K562 (cell line): Measurements from ENCODE around the gene TDRKH. TPM values are rescaled to one million over a fixed set of nuclear protein-coding genes. Genes with fewer than 3 reads are reported as not detected.

Experiments used
- ATAC-seq: fragments of 200-7000 bp; cut with Tn5 transposase; 3 replicates; pipeline ENCODE4 v1.9.1; 2020; ENCODE audit warnings: moderate library complexity
- BruUV-seq: library from RNA; stranded (reverse); fragments of 400-500 nt; replicated peaks from 2 replicates; lab custom pipeline; 2021; lab: Mats Ljungman, UMichigan
- CTCF ChIA-PET: fragments of 300-600 bp; formaldehyde crosslinking; extraction: SDS; loops from one replicate; lab custom pipeline; 2021; ENCODE audit warnings: low intra/inter-chr PET ratio; lab: Yijun Ruan, JAX
- POLR2A ChIA-PET: fragments of 300-600, 350-650 bp; sonication (Branson Sonifier 250); formaldehyde crosslinking; extraction: SDS; loops from one replicate; lab custom pipeline; 2021; ENCODE audit warnings: antibody characterized with exemption, inconsistent platforms; lab: Yijun Ruan, JAX
- DNase-seq, 4 experiments: peaks; one replicate each; pipeline versions ENCODE4 v3.0.0 to v3.0.0-alpha.2; 2011 to 2018; ENCODE audit warnings: low spot score in 3 of 4, mixed read lengths in 3 of 4; ENCODE audit errors: extremely low read depth in 1 of 4
- FAIRE-seq: peaks from 2 replicates; lab custom pipeline; 2011; peaks lifted over from hg19 to GRCh38; lab: Jason Lieb, UNC
- H2AFZ ChIP-seq: 2 replicates; pipeline ENCODE4 v1.6.0; 2011; ENCODE audit warnings: low read depth, low read length, control low read depth, inconsistent platforms
- H3K27ac ChIP-seq: fragments of 200-600 bp; 3 replicates; pipeline ENCODE4 v1.8.0; 2011; ENCODE audit warnings: low read depth, mild to moderate bottlenecking, control low read depth, inconsistent platforms, low read length, moderate library complexity, mixed read lengths; ENCODE audit errors: extremely low read depth
- H3K27me3 ChIP-seq, 2 experiments: fragments of 300-600 bp in 1 of 2; 2 replicates in 1 of 2; 3 replicates in 1 of 2; pipeline versions ENCODE4 v1.6.0 to v1.8.0; 2011; ENCODE audit warnings: inconsistent platforms in 2 of 2, low read length in 2 of 2, mild to moderate bottlenecking in 1 of 2, mixed read lengths in 1 of 2, moderate library complexity in 1 of 2; ENCODE audit not compliant: control insufficient read depth in 2 of 2, insufficient read depth in 2 of 2
- H3K36me3 ChIP-seq: fragments of 300-600 bp; 3 replicates; pipeline ENCODE4 v1.8.0; 2011; ENCODE audit warnings: mild to moderate bottlenecking, low read length, inconsistent platforms; ENCODE audit not compliant: control insufficient read depth, insufficient read depth
- H3K4me1 ChIP-seq, 2 experiments: fragments of 200-600 bp in 1 of 2; replicated peaks in 1 of 2; 2 replicates in 1 of 2; 3 replicates in 1 of 2; pipeline versions ENCODE4 v1.5.1 to v1.8.0; 2011; ENCODE audit warnings: inconsistent platforms in 2 of 2, low read length in 2 of 2, mild to moderate bottlenecking in 1 of 2, mixed read lengths in 1 of 2, moderate library complexity in 1 of 2; ENCODE audit not compliant: control insufficient read depth in 2 of 2, insufficient read depth in 2 of 2
- H3K4me2 ChIP-seq: 2 replicates; pipeline ENCODE4 v1.6.1; 2011; ENCODE audit warnings: low read length, control low read depth, inconsistent platforms, mixed read lengths; ENCODE audit not compliant: insufficient read depth
- H3K4me3 ChIP-seq: fragments of 200-600 bp; sonication (generic), shearing (Covaris generic); 2 replicates; pipeline ENCODE4 v1.5.1; 2016; ENCODE audit warnings: control low read depth, inconsistent platforms
- H3K79me2 ChIP-seq: fragments of 200-600 bp; 3 replicates; pipeline ENCODE4 v1.8.0; 2011; ENCODE audit warnings: low read length, inconsistent platforms; ENCODE audit not compliant: control insufficient read depth, insufficient read depth
- H3K9ac ChIP-seq, 2 experiments: 2 replicates each; pipeline versions ENCODE4 v1.6.0 to v1.6.1; 2011; ENCODE audit warnings: low read depth in 2 of 2, low read length in 2 of 2, control low read depth in 1 of 2, inconsistent platforms in 1 of 2, mild to moderate bottlenecking in 1 of 2, mixed read lengths in 1 of 2; ENCODE audit not compliant: insufficient read depth in 1 of 2
- H3K9me1 ChIP-seq: one replicate; pipeline ENCODE4 v1.6.0; 2011; ENCODE audit warnings: inconsistent platforms, mild to moderate bottlenecking, low read length, moderate library complexity; ENCODE audit not compliant: control insufficient read depth, insufficient read depth
- H3K9me3 ChIP-seq: replicated peaks from 2 replicates; pipeline ENCODE4 v1.5.1; 2011; ENCODE audit warnings: low read depth, low read length, inconsistent platforms; ENCODE audit not compliant: control insufficient read depth, insufficient read depth
- H4K20me1 ChIP-seq: replicated peaks from 2 replicates; pipeline ENCODE4 v1.6.1; 2011; ENCODE audit warnings: low read length, inconsistent platforms, mixed read lengths; ENCODE audit not compliant: control insufficient read depth, insufficient read depth
- ATF3 ChIP-seq, 2 experiments: fragments of 450-650 bp in 1 of 2; sonication (generic) in 1 of 2; formaldehyde crosslinking in 1 of 2; IDR thresholded peaks in 1 of 2; conservative IDR thresholded peaks in 1 of 2; 2 replicates each; pipeline versions ENCODE4 v1.6.1 to v1.8.1; 2016 to 2023; ENCODE audit warnings: mild to moderate bottlenecking in 2 of 2, moderate library complexity in 2 of 2, inconsistent platforms in 1 of 2, missing genetic modification reagents in 1 of 2
- CBFA2T3 ChIP-seq: fragments of 450-650 bp; IDR thresholded peaks from 2 replicates; pipeline ENCODE4 v1.6.1; 2017
- FOSL1 ChIP-seq: fragments of 200-800 bp; sonication (Bioruptor generic); conservative IDR thresholded peaks from 2 replicates; pipeline ENCODE4 v1.6.1; 2016; ENCODE audit warnings: missing genetic modification characterization, missing compliant biosample characterization
- JUN ChIP-seq, 2 experiments: sonication (generic) in 1 of 2; formaldehyde crosslinking in 1 of 2; IDR thresholded peaks; 2 replicates each; pipeline versions ENCODE4 v1.6.1 to v1.8.0; 2012 to 2022; ENCODE audit warnings: borderline replicate concordance in 2 of 2, mild to moderate bottlenecking in 2 of 2, improper control_type of control experiment in 1 of 2, low read depth in 1 of 2, low read length in 1 of 2, missing genetic modification reagents in 1 of 2
- JUND ChIP-seq, 2 experiments: IDR thresholded peaks; 2 replicates in 1 of 2; 3 replicates in 1 of 2; pipeline ENCODE4 v1.6.1; 2011; ENCODE audit warnings: borderline replicate concordance in 2 of 2, low read depth in 2 of 2, low read length in 2 of 2, improper control_type of control experiment in 1 of 2, missing biosample characterization in 1 of 2, missing genetic modification characterization in 1 of 2, missing genetic modification reagents in 1 of 2
- SRF ChIP-seq, 2 experiments: fragments of 250-450, 450-650 bp in 1 of 2; sonication (Bioruptor Pico) in 1 of 2; sonication (generic) in 1 of 2; formaldehyde crosslinking; IDR thresholded peaks; 2 replicates each; pipeline versions ENCODE4 v1.5.0 to v1.5.1; 2020 to 2022; ENCODE audit warnings: mild to moderate bottlenecking in 1 of 2, missing genetic modification reagents in 1 of 2
- WGBS: fragments of 100-300 bp; shearing (Covaris generic); methylation state at CpG from one replicate; pipeline ENCODE4 v1.1.6; 2016; ENCODE audit warnings: low coverage, mixed read lengths; ENCODE audit not compliant: insufficient coverage; ENCODE audit errors: missing lambda C conversion rate; 5-methylcytosine and 5-hydroxymethylcytosine counted together
- in situ Hi-C: fragments of 300-500 bp; cut with MboI; formaldehyde crosslinking; loops from 4 replicates; pipeline ENCODE4 v1.15.0; 2018; ENCODE audit warnings: inconsistent platforms, mixed read lengths
- intact Hi-C: fragments of 100-400 bp; cut with micrococcal nuclease; formaldehyde crosslinking; loops from 2 replicates; pipeline ENCODE4 v1.14.2; 2022
- polyA plus RNA-seq, 8 experiments: library from polyadenylated mRNA; depleted of rRNA in 4 of 8; stranded (reverse) in 5 of 8; unstranded in 3 of 8; fragments of >200 nt; fragmentation: Nextera tagmentation in 2 of 8; fragmentation: Illumina TruSeq in 1 of 8; extraction: Ambion mirVana in 2 of 8; extraction: Trizol in 1 of 8; gene quantifications; 2 replicates each; pipeline versions ENCODE4 v1.2.1 to v1.2.3, GENCODE V29; 2011 to 2014; ENCODE audit warnings: inconsistent platforms in 1 of 8, missing spikeins in 1 of 8
- total RNA-seq, 7 experiments: library from RNA; depleted of rRNA in 6 of 7; stranded (reverse); fragments of >200 nt in 6 of 7; fragmentation: Illumina TruSeq in 2 of 7; extraction: Trizol in 2 of 7; gene quantifications; 2 replicates each; pipeline versions ENCODE4 v1.2.1 to v1.2.3, GENCODE V29; 2011 to 2021; ENCODE audit warnings: low replicate concordance in 1 of 7
- TF ChIP-seq, protein P1 (sequence below): sonication (generic); formaldehyde crosslinking; IDR thresholded peaks from 2 replicates; pipeline ENCODE4 v1.8.0; 2023; ENCODE audit warnings: missing genetic modification reagents, mild to moderate bottlenecking, borderline replicate concordance
- TF ChIP-seq, protein P2 (sequence below): fragments of 450-650 bp; IDR thresholded peaks from 2 replicates; pipeline ENCODE4 v1.6.1; 2016; ENCODE audit warnings: low read depth, mild to moderate bottlenecking, moderate library complexity

The TDRKH gene
- total and polyA plus RNA-seq, 9 of the 15 experiments (the other 6 are each of a cell fraction or from before 2014, with no cell fraction given): 4.3 to 21.3 (median 8.4) TPM

DNA sequence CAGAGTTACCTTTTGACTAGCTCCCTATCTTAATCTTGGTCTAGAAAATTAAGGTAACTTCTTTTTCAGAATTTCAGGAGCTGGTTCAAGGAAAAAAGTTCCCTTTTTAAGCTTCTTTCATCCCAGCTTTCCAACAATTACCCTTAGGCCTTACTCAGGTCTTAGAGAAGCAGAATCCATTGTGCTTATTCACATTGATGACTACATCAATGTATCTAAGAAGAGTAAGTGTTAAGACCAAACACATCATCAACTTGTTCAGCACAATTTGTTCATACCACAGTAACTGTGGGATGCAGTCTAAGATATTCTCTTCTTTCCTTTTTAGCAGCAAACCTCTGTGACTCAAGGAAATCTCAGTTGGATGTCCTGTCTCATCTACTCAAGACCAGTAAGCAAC, 31.1 kb downstream of the TDRKH start (continued):
- TF ChIP-seq, protein P1, sequence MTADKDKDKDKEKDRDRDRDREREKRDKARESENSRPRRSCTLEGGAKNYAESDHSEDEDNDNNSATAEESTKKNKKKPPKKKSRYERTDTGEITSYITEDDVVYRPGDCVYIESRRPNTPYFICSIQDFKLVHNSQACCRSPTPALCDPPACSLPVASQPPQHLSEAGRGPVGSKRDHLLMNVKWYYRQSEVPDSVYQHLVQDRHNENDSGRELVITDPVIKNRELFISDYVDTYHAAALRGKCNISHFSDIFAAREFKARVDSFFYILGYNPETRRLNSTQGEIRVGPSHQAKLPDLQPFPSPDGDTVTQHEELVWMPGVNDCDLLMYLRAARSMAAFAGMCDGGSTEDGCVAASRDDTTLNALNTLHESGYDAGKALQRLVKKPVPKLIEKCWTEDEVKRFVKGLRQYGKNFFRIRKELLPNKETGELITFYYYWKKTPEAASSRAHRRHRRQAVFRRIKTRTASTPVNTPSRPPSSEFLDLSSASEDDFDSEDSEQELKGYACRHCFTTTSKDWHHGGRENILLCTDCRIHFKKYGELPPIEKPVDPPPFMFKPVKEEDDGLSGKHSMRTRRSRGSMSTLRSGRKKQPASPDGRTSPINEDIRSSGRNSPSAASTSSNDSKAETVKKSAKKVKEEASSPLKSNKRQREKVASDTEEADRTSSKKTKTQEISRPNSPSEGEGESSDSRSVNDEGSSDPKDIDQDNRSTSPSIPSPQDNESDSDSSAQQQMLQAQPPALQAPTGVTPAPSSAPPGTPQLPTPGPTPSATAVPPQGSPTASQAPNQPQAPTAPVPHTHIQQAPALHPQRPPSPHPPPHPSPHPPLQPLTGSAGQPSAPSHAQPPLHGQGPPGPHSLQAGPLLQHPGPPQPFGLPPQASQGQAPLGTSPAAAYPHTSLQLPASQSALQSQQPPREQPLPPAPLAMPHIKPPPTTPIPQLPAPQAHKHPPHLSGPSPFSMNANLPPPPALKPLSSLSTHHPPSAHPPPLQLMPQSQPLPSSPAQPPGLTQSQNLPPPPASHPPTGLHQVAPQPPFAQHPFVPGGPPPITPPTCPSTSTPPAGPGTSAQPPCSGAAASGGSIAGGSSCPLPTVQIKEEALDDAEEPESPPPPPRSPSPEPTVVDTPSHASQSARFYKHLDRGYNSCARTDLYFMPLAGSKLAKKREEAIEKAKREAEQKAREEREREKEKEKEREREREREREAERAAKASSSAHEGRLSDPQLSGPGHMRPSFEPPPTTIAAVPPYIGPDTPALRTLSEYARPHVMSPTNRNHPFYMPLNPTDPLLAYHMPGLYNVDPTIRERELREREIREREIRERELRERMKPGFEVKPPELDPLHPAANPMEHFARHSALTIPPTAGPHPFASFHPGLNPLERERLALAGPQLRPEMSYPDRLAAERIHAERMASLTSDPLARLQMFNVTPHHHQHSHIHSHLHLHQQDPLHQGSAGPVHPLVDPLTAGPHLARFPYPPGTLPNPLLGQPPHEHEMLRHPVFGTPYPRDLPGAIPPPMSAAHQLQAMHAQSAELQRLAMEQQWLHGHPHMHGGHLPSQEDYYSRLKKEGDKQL (CRISPR knock-in tag): no peak

- Histone ChIP-seq H3K4me2 (no peak overlapping the region), H4K20me1 (no peaks in the 10 kb centered on the region), H3K4me1 (peaks cover 0 to 4% of the 10 kb centered on the region in 2 experiments; a peak in 3 of 5 replicates), H3K79me2 (no peaks in the 10 kb centered on the region), H3K9ac (no peak overlapping the region), H2AFZ (no peak overlapping the region), H3K4me3 (no peak overlapping the region), H3K27ac (no peak overlapping the region), H3K36me3 (peaks cover 28% of the 10 kb centered on the region; the same call in 2 of the 3 replicates), H3K9me1 (no peaks in the 10 kb centered on the region), H3K9me3 (no peaks in the 10 kb centered on the region), H3K27me3 (no peaks in the 10 kb centered on the region)
- WGBS: 0% methylated on average over 1 of the region's 1 CpG
- ATAC-seq: peak; percentile 47; the same call in 1 of the 3 replicates
- CTCF ChIA-PET: no interaction called here
- peak; percentile 57 for FAIRE-seq
- no peak for DNase-seq
- POLR2A ChIA-PET: interaction anchor here (0.9 to 1.3 kb wide), 2 partner anchors 18 to 44 kb away, joined by 3 read pairs; no protein-coding TSS in a partner anchor
- in situ Hi-C loops: no loop called here
- BruUV-seq: no TSS peak
- intact Hi-C loops: no loop called here
- TF ChIP-seq JUN (IDR thresholded peaks at IDR 0.05; ENCODE audit: borderline replicate concordance, low read depth, low read length) (0 out of 2 replicates have a peak, but pooled peaks have one; percentile 27), JUN (CRISPR knock-in tag; IDR thresholded peaks at IDR 0.05; ENCODE audit: borderline replicate concordance) (no peak), SRF (CRISPR knock-in tag; IDR thresholded peaks at IDR 0.05) (no peak), JUND (IDR thresholded peaks at IDR 0.05; ENCODE audit: borderline replicate concordance, low read depth, low read length) (peak; percentile 75), JUND (tag; IDR thresholded peaks at IDR 0.05; ENCODE audit: borderline replicate concordance, low read depth, low read length) (no peak; the same call in 2 of the 3 replicates), CBFA2T3 (0 out of 2 replicates have a peak, but pooled peaks have one; percentile 23), FOSL1 (tag) (peak; percentile 77), ATF3 (IDR thresholded peaks at IDR 0.05) (peak; percentile 73), ATF3 (CRISPR knock-in tag; conservative IDR thresholded peaks at IDR 0.05) (no peak)
- TF ChIP-seq, protein P2, sequence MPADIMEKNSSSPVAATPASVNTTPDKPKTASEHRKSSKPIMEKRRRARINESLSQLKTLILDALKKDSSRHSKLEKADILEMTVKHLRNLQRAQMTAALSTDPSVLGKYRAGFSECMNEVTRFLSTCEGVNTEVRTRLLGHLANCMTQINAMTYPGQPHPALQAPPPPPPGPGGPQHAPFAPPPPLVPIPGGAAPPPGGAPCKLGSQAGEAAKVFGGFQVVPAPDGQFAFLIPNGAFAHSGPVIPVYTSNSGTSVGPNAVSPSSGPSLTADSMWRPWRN: no peak
These were observed 34.0 kb downstream of the TDRKH start for GRCh38 chr1:151756291-151756690.
